Measurements from ENCODE around the gene UBASH3A.

- TF ChIP-seq CTCF (IDR thresholded peaks at IDR 0.05) (no peak), POLR2A (IDR thresholded peaks at IDR 0.05) (no peak)
Measured at GRCh38 chr21:42460391-42461184, 56.9 kb downstream of the UBASH3A start.

Measured in Peyer's patch (tissue), 4 donors.